ENCODE data around the gene DIAPH2. TPM values are rescaled to one million over a fixed set of nuclear protein-coding genes. Genes with fewer than 3 reads are reported as not detected.

DIAPH2 gene
- total RNA-seq, 1 experiment from 2014 or later, result 15.9 TPM

GRCh38 chrX:97030463-97030862 lies 345.8 kb downstream of the DIAPH2 start:
- TF ChIP-seq SMAD4 (CRISPR knock-in tag; IDR thresholded peaks at IDR 0.05) (no peak), FOXK1 (CRISPR knock-in tag; IDR thresholded peaks at IDR 0.05) (no peak), HMGA2 (CRISPR knock-in tag; IDR thresholded peaks at IDR 0.05) (no peak), ZNF416 (CRISPR knock-in tag; IDR thresholded peaks at IDR 0.05) (no peak), ATF1 (CRISPR knock-in tag; IDR thresholded peaks at IDR 0.05) (no peak), ZNF396 (CRISPR knock-in tag; IDR thresholded peaks at IDR 0.05; ENCODE audit: borderline replicate concordance) (no peak), PRRX2 (CRISPR knock-in tag; IDR thresholded peaks at IDR 0.05) (no peak), FOXP4 (CRISPR knock-in tag; IDR thresholded peaks at IDR 0.05) (no peak), TEAD1 (CRISPR knock-in tag; IDR thresholded peaks at IDR 0.05) (no peak), JAZF1 (CRISPR knock-in tag; IDR thresholded peaks at IDR 0.05) (no peak), IRF2 (CRISPR knock-in tag; IDR thresholded peaks at IDR 0.05; ENCODE audit: borderline replicate concordance, low read depth) (no peak), KAT7 (CRISPR knock-in tag; IDR thresholded peaks at IDR 0.05; ENCODE audit: borderline replicate concordance) (no peak), CREM (CRISPR knock-in tag; IDR thresholded peaks at IDR 0.05) (no peak), ZNF317 (CRISPR knock-in tag; IDR thresholded peaks at IDR 0.05; ENCODE audit: borderline replicate concordance, low read depth) (no peak), ATF2 (CRISPR knock-in tag; IDR thresholded peaks at IDR 0.05; ENCODE audit: borderline replicate concordance, low read depth) (no peak), ZNF232 (CRISPR knock-in tag; IDR thresholded peaks at IDR 0.05) (no peak), ETV6 (CRISPR knock-in tag; IDR thresholded peaks at IDR 0.05) (no peak), ZNF138 (CRISPR knock-in tag; conservative IDR thresholded peaks at IDR 0.05) (no peak)
- TF ChIP-seq, protein P1, sequence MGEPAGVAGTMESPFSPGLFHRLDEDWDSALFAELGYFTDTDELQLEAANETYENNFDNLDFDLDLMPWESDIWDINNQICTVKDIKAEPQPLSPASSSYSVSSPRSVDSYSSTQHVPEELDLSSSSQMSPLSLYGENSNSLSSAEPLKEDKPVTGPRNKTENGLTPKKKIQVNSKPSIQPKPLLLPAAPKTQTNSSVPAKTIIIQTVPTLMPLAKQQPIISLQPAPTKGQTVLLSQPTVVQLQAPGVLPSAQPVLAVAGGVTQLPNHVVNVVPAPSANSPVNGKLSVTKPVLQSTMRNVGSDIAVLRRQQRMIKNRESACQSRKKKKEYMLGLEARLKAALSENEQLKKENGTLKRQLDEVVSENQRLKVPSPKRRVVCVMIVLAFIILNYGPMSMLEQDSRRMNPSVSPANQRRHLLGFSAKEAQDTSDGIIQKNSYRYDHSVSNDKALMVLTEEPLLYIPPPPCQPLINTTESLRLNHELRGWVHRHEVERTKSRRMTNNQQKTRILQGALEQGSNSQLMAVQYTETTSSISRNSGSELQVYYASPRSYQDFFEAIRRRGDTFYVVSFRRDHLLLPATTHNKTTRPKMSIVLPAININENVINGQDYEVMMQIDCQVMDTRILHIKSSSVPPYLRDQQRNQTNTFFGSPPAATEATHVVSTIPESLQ (CRISPR knock-in tag; IDR thresholded peaks at IDR 0.05), result no peak
- TF ChIP-seq, protein P2, sequence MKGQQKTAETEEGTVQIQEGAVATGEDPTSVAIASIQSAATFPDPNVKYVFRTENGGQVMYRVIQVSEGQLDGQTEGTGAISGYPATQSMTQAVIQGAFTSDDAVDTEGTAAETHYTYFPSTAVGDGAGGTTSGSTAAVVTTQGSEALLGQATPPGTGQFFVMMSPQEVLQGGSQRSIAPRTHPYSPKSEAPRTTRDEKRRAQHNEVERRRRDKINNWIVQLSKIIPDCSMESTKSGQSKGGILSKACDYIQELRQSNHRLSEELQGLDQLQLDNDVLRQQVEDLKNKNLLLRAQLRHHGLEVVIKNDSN (CRISPR knock-in tag; IDR thresholded peaks at IDR 0.05), result no peak
- Mint-ChIP-seq H3K27me3 (ENCODE audit: low read depth) (no peaks in the 10 kb centered on the region), H3K4me1 (peaks cover 24% of the 10 kb centered on the region), H3K4me3 (no peak overlapping the region), H3K36me3 (peaks cover 4% of the 10 kb centered on the region; the same call in 1 of the 2 replicates), H3K9me3 (0 out of 2 replicates have a peak, but pooled peaks cover 3% of the 10 kb centered on the region), H3K27ac (no peak overlapping the region)
- POLR2A ChIA-PET, result no interaction called here
- ATAC-seq (no peak), DNase-seq (ENCODE audit: low spot score) (no peak)
- CTCF ChIA-PET, result no interaction called here

GRCh38 chrX:97030947-97031346 lies 346.3 kb downstream of the DIAPH2 start:
- no peak for DNase-seq (ENCODE audit: low spot score)
- no peak for ATAC-seq
- no peak overlapping the region for H3K4me3 Mint-ChIP-seq
- H3K36me3 Mint-ChIP-seq, result peaks cover 4% of the 10 kb centered on the region; the same call in 1 of the 2 replicates
- H3K27me3 Mint-ChIP-seq (ENCODE audit: low read depth), result no peaks in the 10 kb centered on the region
- no peak overlapping the region for H3K27ac Mint-ChIP-seq
- 0 out of 2 replicates have a peak, but pooled peaks cover 3% of the 10 kb centered on the region for H3K9me3 Mint-ChIP-seq
- ChIA-PET CTCF (no interaction called here), POLR2A (no interaction called here)
- peaks cover 24% of the 10 kb centered on the region for H3K4me1 Mint-ChIP-seq
- TF ChIP-seq, protein P2 (CRISPR knock-in tag; IDR thresholded peaks at IDR 0.05), result no peak
- TF ChIP-seq, protein P3, sequence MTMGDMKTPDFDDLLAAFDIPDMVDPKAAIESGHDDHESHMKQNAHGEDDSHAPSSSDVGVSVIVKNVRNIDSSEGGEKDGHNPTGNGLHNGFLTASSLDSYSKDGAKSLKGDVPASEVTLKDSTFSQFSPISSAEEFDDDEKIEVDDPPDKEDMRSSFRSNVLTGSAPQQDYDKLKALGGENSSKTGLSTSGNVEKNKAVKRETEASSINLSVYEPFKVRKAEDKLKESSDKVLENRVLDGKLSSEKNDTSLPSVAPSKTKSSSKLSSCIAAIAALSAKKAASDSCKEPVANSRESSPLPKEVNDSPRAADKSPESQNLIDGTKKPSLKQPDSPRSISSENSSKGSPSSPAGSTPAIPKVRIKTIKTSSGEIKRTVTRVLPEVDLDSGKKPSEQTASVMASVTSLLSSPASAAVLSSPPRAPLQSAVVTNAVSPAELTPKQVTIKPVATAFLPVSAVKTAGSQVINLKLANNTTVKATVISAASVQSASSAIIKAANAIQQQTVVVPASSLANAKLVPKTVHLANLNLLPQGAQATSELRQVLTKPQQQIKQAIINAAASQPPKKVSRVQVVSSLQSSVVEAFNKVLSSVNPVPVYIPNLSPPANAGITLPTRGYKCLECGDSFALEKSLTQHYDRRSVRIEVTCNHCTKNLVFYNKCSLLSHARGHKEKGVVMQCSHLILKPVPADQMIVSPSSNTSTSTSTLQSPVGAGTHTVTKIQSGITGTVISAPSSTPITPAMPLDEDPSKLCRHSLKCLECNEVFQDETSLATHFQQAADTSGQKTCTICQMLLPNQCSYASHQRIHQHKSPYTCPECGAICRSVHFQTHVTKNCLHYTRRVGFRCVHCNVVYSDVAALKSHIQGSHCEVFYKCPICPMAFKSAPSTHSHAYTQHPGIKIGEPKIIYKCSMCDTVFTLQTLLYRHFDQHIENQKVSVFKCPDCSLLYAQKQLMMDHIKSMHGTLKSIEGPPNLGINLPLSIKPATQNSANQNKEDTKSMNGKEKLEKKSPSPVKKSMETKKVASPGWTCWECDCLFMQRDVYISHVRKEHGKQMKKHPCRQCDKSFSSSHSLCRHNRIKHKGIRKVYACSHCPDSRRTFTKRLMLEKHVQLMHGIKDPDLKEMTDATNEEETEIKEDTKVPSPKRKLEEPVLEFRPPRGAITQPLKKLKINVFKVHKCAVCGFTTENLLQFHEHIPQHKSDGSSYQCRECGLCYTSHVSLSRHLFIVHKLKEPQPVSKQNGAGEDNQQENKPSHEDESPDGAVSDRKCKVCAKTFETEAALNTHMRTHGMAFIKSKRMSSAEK (CRISPR knock-in tag; IDR thresholded peaks at IDR 0.05; ENCODE audit: borderline replicate concordance), result no peak
- TF ChIP-seq NFYB (CRISPR knock-in tag; conservative IDR thresholded peaks at IDR 0.05; ENCODE audit: low read depth) (no peak), FOXJ3 (CRISPR knock-in tag; IDR thresholded peaks at IDR 0.05; ENCODE audit: borderline replicate concordance) (no peak)
- TF ChIP-seq, protein P4, sequence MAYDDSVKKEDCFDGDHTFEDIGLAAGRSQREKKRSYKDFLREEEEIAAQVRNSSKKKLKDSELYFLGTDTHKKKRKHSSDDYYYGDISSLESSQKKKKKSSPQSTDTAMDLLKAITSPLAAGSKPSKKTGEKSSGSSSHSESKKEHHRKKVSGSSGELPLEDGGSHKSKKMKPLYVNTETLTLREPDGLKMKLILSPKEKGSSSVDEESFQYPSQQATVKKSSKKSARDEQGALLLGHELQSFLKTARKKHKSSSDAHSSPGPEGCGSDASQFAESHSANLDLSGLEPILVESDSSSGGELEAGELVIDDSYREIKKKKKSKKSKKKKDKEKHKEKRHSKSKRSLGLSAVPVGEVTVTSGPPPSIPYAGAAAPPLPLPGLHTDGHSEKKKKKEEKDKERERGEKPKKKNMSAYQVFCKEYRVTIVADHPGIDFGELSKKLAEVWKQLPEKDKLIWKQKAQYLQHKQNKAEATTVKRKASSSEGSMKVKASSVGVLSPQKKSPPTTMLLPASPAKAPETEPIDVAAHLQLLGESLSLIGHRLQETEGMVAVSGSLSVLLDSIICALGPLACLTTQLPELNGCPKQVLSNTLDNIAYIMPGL (CRISPR knock-in tag; IDR thresholded peaks at IDR 0.05), result no peak
